NCI-H748 (cell line): ENCODE results near the gene ZNF688.
"Not testable (repeated sequence)": the region's sequence is repeated elsewhere in the genome, so short reads cannot be mapped to it uniquely, and the experiment has no call there.

Experiments used
- DNase-seq: peaks from one replicate; lab custom pipeline; 2025; ENCODE audit not compliant: unreplicated experiment; lab: John Stamatoyannopoulos, UW

The ZNF688 gene

DNA sequence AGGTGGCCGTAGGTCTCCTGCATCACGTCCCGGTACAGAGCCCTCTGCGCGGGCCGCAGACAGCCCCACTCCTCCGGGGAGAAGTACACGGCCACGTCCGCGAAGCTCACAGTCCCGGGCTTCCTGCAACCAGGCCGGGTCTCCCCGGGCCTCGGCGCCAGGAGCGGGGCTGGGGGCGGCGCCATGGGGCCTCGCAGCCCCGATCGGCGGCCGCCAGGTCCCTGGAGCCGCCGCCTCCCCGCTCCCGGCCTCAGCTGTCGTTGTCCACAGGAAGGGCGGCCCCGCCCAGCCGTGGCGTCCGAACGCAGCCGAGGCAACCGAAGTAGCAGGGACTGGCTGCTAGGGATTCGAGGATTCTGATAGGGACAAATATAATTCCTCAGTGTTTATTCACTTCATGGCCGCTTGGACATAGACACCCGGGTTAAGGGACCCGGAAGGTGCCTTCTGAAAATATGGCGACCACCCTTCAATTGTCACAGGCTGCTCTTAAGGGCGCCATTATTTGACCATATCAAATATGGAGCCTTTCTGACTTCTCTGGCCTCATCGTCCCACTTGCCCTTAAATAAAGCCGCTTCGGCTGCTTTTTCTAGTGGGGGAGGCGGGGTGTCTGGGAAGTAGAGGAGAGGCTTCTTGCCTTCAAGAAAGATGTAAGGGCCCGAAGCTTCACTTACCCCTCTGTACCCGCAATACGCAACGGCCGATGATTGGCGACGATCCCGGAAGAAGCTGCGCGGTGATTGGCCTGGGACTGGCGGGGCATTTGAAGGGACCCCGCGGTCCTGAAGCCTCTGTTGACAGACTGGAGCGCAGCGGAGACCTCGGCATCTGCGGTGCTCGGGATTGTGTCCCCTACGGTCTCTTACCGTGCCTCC lies at the start of gene ZNF688:
ZNF688 (minus strand) TSS at position 270 of the 878 bp plus-strand sequence; CDS start at position 185, 85 bp downstream.
- DNase-seq = peak; percentile 95

DNA sequence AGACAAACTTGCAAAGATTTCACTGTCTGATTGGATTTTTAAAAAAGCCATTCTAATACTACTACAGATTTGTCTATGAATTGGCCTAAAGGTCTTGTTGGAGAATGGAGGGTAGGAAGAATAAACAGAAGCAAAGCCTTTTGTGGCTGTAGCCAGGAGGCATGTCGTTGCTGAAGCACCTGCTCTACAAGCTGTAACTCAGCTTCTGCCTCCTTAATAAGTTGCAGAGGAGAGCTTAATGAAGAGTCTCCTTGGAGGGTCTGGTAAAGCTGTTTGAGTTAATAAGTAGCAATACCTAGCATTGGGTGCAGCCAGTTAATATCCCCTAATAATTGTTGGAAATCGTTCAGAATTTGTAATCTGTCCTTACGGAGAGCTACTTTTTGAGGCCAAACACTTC lies 48.7 kb upstream of the ZNF688 start:
- no peak for DNase-seq

DNA sequence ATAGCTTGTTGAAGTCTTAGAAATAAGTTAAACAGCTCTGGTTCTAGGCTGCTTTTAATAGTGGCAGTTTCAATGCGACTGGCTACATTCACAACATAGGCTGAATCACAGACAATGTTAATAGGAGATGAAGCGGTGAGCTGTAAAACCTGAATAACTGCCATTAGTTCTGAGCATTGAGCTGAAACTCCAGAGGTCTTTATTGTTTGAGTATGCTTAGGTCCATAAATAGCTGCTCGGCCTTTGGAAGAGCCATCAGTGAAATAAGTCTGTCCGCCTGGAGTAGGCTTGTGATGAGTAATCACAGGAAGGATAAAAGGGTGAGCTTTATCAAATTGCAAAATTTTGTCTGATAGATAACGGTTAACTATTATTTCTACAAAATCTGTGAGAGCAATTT lies 48.1 kb upstream of the ZNF688 start:
- no peak for DNase-seq

DNA sequence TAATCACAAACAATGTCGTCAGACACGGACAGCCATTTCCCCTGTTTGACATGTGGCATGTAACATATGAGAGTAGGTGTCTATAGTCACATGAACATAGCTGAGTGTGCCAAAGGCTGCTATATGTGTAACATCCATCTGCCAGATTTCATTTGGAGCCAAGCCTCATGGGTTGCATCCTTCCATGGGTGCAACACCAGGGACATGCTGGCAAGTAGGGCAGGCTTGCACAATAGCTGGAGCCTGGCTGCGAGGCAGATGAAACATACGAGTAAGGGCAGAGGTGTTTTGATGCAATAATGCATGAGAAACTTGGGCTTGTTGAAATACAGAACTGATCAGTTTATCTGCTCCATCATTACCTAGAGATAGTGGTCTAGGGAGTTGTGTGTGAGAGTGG lies 47.7 kb upstream of the ZNF688 start:
- no peak for DNase-seq

DNA sequence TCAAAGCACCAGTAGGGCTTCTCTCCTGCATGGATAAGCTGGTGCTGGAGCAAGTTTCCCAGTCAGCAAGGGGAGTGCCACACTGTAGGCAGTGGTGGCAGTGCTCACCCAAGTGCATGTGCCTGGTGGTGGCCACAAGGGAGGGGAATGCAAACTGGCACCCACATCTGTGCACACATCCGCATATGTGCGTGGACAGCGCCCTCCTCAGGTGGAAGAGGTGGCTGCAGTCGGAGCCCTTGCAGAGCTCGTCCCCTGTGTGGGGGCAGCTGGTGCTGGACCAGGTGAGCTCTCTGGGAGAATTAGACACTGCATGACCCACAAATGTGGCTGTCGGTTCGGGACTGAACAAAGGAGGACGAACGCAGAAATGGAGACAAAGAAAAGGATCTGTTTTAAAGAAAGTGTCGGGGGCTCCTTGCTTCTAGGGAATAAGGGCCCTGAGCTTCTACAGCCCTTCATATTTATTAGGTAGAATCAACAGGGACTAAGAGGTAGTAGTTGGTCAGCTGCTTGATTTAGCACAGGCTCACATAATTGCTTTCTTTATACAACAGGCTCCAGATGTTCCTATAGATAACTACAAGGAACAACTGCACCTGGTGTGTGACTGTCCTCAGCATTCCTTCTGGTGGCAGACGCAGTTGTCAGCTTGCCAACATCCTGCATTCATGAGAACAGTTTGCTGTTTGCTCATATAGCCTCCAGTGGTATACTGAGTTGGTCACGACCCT lies 44.0 kb upstream of the ZNF688 start:
- DNase-seq = peak; percentile 84

DNA sequence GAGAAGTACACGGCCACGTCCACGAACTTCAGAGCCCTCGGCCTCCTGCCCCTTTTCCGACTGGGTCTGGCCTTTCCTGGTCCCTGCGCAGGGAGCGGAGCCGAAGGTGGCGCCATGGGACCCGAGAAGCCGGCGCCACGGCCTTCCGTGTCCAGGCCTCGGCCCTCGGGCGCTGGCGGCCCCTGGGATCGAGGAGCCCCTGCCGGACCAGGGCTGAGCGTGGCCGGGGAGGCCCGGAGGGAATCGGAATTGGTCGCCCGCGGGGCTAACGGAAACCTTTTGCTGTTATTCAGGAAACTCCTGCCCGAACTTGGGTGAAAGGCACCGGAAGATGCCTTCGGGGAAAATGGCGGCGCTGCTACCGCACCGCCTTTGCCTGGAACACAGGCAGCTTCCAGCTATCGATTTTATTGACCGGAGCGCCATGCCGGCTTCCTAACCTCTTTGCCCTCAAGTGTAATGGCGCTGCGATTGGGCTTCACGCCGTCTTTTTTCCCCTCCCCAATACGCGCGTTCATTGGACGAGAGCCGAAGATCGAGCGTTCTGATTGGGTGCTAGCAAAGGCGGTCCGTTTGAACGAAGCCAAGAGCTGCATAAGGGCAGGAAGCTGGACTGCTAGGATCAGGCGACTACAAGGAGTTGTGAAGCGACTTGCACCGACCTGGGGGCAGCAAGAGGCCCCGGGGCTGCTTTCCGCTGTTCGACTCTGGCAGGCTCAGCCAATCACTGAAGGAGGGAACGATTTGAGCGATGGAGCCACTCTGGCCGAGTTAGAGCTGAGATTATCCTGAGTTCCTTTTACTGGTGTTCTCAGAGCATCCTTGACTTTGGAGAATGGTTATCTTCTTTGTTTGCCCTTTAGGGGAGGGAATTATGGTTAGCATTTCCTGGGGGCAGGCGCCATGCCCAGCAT lies 38.7 kb upstream of the ZNF688 start, which contains the start of gene ZNF689:
ZNF689 (minus strand) TSS at position 464 of the 914 bp plus-strand sequence; CDS start at position 116, 348 bp downstream.
- peak; percentile 95 for DNase-seq

DNA sequence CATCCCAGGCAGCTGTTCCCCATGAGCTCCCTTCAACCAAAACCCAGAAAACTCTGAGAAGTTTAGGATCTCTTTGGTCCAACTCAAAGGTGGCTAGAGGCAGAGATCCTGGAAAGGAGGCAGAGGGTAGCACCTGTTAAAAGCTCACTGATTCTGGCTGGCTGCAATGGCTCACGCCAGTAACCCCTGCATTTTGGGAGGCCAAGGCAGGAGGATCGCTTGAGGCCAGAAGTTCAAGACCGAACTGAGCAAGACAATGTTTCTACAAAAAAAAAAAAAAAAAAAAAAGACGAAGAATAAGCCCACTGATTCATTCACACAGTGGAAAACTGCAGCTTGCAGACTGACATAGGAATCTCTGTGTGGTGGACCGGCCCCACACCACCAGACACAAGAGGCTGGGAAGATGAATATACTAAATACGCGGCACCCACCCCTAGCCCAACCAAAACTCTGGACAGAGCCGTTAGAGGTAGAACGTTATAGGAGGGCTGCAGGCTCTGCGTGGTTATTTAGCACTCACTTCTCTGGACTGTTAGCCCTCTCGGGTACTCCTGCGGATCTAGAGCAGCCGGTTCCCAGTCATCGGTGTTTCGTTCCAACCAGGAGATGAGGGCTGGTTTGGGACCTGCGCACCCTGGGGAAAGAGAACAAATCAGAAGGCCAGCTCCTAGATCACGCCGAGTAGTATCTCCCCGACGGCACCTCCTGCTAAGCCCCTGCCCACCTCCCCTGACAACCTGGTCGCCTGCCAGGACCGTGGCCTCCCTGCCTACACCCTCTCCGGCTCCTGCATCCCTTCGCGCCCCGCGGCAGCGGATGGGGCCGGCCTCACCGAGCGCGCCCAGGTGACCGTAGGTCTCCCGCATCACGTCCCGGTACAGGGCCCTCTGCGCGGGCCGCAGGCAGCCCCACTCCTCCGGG lies 37.8 kb upstream of the ZNF688 start:
- peak; percentile 47 for DNase-seq

DNA sequence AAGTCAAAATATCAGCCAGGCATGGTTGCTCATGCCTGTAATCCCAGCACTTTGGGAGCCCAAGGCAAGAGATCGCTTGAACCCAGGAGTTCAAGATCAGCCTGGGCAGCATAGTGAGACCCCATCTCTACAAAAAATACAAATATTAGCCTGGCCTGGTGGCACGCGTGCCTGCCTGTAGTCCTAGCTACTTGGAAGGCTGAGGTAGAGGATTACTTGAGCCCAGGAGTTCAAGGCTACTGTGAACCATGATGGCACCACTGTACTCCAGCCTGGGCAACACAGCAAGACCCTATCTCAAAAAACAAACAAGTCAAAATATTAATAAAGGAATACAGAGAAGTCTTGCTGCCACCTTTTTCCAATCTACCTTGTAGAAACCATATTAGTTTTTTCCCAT lies 34.5 kb upstream of the ZNF688 start:
- no peak for DNase-seq

DNA sequence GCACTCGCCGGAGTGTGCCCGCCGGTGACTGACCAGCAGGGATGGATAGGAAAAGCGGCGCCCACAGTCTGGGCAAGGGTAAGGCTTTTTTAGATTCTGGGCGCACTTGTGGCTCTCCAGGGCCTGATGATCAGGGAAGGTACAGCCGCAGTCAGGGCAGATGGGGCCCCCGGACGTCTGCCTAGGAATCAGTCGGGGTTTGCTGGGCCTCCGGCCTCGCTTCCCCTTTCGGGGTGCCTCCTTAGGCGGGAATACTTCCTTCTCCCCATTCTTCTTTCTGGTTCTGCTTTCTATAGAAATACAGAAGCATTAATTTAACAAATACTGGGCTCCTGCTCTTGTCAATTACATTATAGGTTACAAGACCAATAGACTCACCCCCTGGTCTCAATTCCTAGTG lies 33.6 kb upstream of the ZNF688 start:
- DNase-seq = no peak

DNA sequence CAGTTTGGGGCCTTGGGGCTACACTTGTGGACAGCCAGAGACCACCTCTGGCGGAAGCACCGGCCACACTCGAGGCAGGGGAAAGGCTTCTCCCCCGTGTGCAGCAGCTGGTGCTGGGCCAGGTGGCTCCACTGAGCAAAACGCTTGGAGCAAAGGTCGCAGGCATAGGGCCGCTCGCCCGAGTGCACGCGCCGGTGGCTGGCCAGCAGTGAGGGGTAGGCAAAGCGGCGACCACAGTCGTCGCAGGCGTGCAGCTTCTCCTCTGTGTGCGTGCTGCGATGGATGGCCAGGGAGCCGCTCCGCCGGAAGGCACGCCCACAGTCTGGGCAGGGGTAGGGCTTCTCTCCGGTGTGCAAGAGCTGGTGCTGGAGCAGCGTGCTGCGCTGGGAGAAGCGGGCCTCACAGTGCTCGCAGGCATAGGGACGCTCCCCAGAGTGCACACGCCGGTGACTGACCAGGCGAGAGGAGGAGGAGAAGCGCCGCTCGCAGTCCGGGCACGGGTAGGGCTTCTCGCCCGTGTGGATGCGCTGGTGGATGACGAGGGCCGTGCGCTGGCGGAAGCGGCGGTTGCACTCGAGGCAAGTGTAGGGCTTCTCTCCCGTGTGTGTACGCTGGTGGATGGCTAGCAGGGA lies 32.9 kb upstream of the ZNF688 start:
- no peak for DNase-seq

DNA sequence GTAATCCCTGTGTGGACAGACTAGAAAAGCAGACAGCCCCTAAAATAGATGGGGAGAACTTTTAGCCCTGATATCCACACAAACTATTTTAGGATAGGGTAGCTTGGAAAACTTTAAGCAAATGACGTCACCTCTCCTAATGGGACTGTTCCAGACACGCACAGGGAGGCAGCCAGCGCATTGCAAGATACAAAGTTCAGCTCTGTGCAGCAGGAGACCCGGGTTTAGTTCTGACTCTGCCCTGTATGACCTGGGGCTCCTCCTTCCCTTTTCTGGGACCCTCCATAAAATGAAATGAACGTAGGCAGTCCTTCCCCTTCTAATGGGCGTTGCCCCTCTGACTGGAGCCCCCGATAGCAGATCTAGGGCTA lies 32.4 kb upstream of the ZNF688 start:
- DNase-seq = no peak

DNA sequence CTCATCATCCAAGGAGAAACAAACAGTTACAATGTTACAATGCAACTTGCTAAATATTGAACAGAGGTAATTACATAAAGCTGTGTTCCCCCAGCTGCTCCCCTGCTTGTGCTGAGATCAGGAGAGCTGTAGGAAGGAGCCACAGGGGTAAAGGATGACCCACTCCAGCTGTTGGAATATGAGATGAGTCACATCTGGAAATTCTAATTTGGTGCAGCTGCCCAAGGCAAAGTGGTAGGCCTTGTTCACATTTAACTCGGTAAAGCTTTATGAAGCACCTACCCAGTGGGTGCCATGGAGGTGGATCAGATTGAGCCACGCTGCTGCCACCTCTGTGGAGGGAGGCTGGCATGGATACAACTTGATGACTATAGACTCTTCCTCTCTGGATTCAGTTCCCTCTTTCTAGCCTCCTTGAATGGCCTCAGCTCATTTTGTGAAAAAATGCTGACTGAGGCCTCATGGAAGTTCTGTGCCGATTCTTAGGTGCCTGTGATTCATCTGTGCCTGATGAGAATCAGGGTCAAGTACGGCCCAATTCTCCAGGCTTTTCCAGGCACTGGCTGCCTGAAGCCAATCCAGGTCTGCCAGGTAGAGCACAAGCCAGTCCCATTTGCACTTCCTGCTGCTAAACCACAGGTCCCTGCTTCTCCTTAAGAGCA lies 31.2 kb upstream of the ZNF688 start:
- DNase-seq = no peak

DNA sequence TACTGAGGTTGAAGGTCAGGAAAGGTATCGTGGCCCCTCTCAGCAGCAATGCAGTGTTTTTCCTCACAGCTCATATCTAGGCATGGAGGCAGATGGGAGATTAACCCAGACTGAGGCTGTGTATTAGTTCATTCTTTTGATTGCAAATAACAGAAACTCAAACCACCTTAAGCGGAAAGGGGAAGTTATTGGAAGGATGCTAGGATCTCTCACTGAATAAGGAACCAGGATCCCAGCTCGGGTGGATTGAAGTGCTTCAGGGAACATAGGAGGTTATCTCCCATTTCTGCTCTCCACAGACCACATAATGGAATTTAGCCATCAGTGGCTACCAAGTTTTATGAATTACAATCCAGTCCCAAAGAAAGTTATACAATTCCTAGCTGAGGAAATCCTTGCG lies 30.5 kb upstream of the ZNF688 start:
- DNase-seq = no peak

DNA sequence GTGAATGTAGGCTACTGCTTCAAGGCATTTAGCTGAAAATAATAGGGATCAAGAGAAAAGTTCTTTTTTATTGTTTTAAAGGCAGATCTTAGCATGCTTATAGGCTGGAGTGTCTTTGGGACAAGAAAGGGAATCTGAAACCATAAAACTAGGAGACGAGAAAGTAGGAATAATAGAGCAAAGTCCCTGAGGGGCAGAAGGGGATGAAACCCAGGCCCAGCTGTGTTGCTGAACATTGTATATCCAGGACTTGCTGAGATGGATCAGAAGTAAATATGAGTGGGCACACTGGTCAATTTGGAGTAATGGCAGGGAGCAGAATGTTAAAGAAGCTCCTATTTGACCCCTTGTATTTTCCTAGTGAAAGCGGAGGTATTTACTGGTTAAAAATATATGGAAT lies 29.4 kb upstream of the ZNF688 start:
- no peak for DNase-seq

DNA sequence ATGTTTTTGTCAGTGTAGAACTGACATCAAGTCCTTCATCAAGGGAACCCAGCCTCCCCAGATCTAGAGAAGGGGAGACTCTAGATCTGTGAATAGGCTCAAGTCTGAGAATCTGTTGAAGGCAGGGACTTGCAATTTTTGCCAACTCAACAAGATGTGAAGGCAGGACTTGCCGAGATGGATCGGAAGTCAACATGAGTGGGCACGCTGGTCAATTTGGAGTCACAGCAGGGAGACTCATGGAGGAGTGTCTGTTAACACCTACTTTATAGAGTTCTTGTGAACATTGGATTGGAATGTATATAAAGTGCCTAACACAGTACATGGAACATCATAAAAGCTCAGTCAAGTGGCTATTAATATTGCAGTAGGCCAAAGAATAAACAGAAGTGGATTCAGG lies 28.7 kb upstream of the ZNF688 start:
- no peak for DNase-seq

DNA sequence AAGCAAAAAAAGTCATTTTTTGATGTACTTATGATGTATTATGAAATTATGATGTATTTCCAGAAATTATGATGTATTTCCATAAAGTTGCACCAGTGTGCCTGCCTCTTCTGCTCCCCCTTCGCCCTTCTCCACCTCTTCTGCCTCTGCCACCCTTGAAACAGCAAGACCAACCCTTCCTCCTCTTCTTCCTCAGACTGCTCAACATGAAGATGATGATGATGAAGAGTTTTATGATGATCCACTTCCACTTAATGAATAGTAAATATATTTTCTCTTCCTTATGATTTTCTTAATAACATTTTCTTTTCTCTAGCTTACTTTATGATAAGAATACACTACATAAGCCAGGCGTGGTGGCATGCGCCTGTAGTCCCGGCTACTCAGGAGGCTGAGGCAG lies 21.4 kb upstream of the ZNF688 start:
- DNase-seq = no peak

DNA sequence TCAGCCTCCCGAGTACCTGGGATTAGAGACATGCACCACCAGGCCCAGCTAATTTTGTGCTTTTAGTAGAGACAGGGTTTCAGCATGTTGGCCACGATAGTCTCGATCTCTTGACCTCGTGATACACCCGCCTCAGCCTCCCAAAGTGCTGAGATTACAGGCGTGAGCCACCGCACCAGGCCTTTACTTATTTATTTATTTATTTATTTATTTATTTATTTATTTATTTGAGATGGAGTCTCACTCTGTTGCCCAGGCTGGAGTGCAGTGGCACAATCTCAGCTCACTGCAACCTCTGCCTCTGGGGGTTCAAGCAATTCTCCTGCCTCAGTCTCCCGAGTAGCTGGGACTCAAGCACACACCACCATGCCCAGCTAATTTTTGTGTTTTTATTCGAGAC lies 19.4 kb upstream of the ZNF688 start:
- not testable (repeated sequence) for DNase-seq

DNA sequence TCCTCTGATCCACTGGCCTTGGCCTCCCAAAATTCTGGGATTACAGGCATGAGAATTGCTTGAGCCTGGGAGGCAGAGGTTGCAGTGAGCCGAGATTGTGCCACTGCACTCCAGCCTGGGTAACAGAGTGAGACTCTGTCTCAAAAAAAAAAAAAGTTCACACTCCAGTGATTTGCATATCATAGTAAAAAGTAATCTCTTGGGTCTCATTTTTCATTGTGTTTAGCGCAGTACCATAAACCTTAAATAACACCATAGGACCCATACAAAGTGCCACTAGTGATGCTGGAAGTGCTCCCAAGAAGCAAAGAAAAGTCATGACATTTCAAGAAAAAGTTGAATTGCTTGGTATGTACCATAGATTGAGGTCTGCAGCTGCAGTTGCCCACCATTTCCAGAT lies 18.1 kb upstream of the ZNF688 start:
- not testable (repeated sequence) for DNase-seq

DNA sequence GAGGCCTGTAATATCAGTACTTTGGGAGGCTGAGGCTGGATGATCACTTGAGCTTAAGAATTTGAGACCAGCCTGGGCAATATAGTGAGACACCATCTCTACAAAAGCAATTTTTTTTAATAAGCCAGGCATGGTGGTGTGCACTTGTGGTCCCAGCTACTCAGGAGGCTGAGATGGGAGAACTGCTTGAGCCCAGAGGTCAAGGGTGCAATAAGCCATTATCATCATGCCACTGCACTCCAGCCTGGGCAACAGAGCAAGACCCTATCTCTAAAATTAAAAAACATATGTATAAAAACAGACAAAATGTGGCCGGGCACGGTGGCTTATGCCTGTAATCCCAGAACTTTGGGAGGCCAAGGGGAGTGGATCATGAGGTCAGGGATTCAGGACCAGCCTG lies 17.1 kb upstream of the ZNF688 start:
- no peak for DNase-seq
